Mononuclear cell (primary cell): ENCODE data around the gene SLC23A2. TPM values are rescaled to one million over a fixed set of nuclear protein-coding genes. Genes with fewer than 3 reads are reported as not detected.
"Not testable (repeated sequence)": the region's sequence is repeated elsewhere in the genome, so short reads cannot be mapped to it uniquely, and the experiment has no call there.

Experiments
- H3K27me3 ChIP-seq: 2 replicates; pipeline ENCODE4 v1.6.0; 2011; ENCODE audit warnings: low read length, control low read depth; ENCODE audit not compliant: insufficient read depth
- H3K4me1 ChIP-seq: 2 replicates; pipeline ENCODE4 v1.5.1; 2011; ENCODE audit warnings: mild to moderate bottlenecking, low read length, control low read depth; ENCODE audit not compliant: insufficient read depth
- H3K4me3 ChIP-seq: 2 replicates; pipeline ENCODE4 v1.5.1; 2011; ENCODE audit warnings: mild to moderate bottlenecking, low read length, moderate library complexity
- H3K9me3 ChIP-seq: 2 replicates; pipeline ENCODE4 v1.5.1; 2011; ENCODE audit warnings: low read depth, mild to moderate bottlenecking, control low read depth, low read length
- total RNA-seq: library from RNA; depleted of rRNA; stranded (reverse); fragments of >200 nt; gene quantifications from one replicate; pipeline ENCODE4 v1.2.3, GENCODE V29; 2012

The SLC23A2 gene
- total RNA-seq, 1 donor = 20.9 TPM

- not testable (repeated sequence) for H3K4me3 ChIP-seq, H3K9me3 ChIP-seq, H3K27me3 ChIP-seq
- peaks cover 40% of the 10 kb centered on the region for H3K4me1 ChIP-seq
These were observed 27.1 kb upstream of the SLC23A2 start for GRCh38 chr20:5028258-5029059.

DNA sequence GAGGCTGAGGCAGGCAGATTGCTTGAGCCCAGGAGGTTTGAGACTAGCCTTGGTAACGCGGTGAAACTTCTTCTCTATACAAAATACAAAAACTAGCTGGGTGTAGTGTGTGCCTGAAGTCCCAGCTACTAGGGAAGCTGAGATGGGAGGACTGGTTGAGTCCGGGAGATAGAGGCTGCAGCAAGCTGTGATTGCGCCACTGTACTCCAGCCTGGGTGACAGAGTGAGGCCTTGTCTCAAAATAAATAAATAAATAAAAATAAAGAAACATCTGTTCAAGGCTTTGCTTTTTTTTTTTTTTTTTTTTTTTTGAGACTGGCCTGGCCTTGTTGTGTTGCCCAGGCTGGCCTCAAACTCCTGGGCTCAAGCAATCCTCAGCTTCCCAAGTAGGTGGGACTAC, 23.7 kb upstream of the SLC23A2 start:
- no peaks in the 10 kb centered on the region for H3K27me3 ChIP-seq
- H3K4me1 ChIP-seq = peaks cover 19% of the 10 kb centered on the region
- no peaks in the 10 kb centered on the region for H3K9me3 ChIP-seq
- no peak overlapping the region for H3K4me3 ChIP-seq

- Histone ChIP-seq H3K27me3 (no peaks in the 10 kb centered on the region), H3K4me1 (peaks cover 17% of the 10 kb centered on the region), H3K9me3 (no peaks in the 10 kb centered on the region), H3K4me3 (no peak overlapping the region)
These were observed 22.8 kb upstream of the SLC23A2 start for GRCh38 chr20:5024103-5024502.

GRCh38 chr20:5023171-5023570, 21.9 kb upstream of the SLC23A2 start:
- peaks cover 17% of the 10 kb centered on the region for H3K4me1 ChIP-seq
- not testable (repeated sequence) for H3K9me3 ChIP-seq, H3K27me3 ChIP-seq, H3K4me3 ChIP-seq

DNA sequence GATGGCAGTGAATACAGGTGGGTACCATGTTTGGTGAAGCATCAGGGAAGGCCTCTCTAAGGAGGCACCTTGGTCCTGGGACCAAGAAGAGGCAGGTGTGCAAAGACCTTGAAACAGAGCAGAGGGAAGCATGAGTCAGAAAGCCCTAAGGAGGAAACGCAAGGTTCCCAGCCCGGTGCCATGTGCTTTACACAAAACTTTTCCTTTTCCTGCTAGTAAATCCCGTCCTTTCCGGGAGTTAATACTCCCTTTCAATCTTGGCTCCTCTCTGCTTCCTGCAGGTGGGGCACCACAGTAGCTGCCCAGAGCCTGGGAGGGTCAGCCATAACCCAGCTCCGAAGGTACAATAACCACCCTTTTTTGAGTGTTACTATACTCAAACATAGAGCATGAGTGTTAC, 19.4 kb upstream of the SLC23A2 start:
- Histone ChIP-seq H3K4me3 (no peak overlapping the region), H3K4me1 (peaks cover 17% of the 10 kb centered on the region), H3K27me3 (no peaks in the 10 kb centered on the region), H3K9me3 (no peaks in the 10 kb centered on the region)

DNA sequence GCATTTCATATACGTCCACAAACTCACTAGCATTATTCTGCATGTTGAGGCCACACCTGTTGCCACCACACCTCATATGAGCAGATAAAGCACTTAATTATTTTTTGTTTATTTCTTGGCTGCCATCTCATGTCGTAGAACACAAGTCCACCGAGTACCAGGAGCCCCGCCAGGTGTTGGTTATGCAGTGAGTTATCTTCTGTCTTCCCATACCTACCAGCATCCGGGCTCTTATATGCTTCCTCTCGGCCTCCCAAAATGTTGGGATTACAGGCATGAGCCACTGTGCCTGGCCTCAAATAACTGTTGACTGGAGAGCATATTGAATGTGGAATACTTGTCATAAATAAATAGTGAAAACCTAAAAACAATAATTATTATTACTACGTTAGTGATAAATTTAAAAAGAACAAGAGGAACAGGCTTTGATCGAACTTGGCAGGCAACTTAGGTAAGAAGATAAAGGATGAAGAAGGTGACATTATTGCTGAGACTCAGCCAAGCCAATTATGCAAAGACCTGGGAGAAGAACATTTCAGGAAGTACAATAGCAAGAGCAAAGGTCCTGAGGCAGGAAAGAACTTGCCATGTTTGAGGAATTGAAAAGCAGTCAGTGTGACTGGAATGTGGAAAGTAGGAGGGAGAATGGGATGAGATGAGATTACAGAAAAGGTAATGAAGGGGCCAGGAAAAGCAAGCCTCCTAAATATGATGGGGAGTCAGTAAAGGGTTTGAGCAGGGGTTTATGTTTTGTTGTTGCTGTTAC, 12.6 kb upstream of the SLC23A2 start:
- Histone ChIP-seq H3K27me3 (no peaks in the 10 kb centered on the region), H3K4me3 (no peak overlapping the region), H3K4me1 (peaks cover 14% of the 10 kb centered on the region), H3K9me3 (no peaks in the 10 kb centered on the region)

DNA sequence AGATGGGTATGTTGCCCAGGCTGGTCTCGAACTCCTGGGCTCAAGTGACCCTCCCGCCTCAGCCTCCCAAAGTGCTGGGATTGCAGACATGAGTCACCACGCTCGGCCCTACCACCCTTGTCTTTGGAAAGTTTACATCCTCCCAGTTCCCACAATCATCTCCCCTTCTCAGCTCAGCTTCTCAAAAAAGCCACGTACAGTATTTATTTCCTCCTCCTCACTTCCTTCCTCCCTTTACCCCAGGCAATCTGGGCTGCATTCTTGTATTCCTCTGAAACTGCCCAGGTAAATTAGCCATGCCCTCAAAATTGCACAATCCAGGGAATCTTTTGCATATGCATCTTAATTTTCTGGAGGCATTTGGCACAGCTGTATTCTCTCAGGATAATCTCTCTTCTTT, 7.4 kb upstream of the SLC23A2 start:
- no peak overlapping the region for H3K4me3 ChIP-seq
- peaks cover 25% of the 10 kb centered on the region for H3K4me1 ChIP-seq
- H3K27me3 ChIP-seq = no peaks in the 10 kb centered on the region
- H3K9me3 ChIP-seq = no peaks in the 10 kb centered on the region

- H3K9me3 ChIP-seq = no peaks in the 10 kb centered on the region
- peaks cover 30% of the 10 kb centered on the region for H3K4me1 ChIP-seq
- H3K4me3 ChIP-seq = no peak overlapping the region
- no peaks in the 10 kb centered on the region for H3K27me3 ChIP-seq
These were observed 4.0 kb upstream of the SLC23A2 start for GRCh38 chr20:5005326-5005725.

- H3K4me3 ChIP-seq, H3K27me3 ChIP-seq, H3K9me3 ChIP-seq: not testable (repeated sequence)
- peaks cover 32% of the 10 kb centered on the region for H3K4me1 ChIP-seq
These were observed 3.5 kb upstream of the SLC23A2 start for GRCh38 chr20:5004825-5005224.

GRCh38 chr20:5003626-5004025, 2.3 kb upstream of the SLC23A2 start:
- Histone ChIP-seq H3K9me3 (no peaks in the 10 kb centered on the region), H3K4me1 (peaks cover 35% of the 10 kb centered on the region), H3K27me3 (no peaks in the 10 kb centered on the region), H3K4me3 (no peak overlapping the region)

DNA sequence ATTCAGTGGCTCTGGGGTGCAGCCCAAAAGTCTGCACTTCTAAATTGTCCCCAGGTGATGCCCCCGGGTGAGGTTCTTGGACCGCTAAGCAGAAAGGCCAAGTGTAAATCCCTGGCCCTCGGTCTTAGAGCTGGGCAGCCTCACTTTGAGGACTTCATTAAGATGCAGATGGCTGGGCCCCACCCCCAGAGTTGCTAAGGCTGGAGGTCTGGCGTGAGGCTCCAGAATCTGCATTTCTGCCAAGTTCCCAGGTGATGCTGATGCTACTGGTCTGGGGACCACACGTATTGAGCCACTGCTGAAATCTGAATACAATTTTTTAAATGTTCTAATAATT, 735 bp upstream of the SLC23A2 start:
- H3K9me3 ChIP-seq = no peaks in the 10 kb centered on the region

GRCh38 chr20:5000263-5001173, 792 bp downstream of the SLC23A2 start:
- Histone ChIP-seq H3K9me3 (no peaks in the 10 kb centered on the region), H3K27me3 (no peaks in the 10 kb centered on the region), H3K4me3 (peak overlapping the region; percentile 53)

More for the DNA sequence above, 735 bp upstream of the SLC23A2 start:
- Histone ChIP-seq H3K4me1 (peaks cover 35% of the 10 kb centered on the region), H3K4me3 (peak overlapping the region; percentile 53), H3K27me3 (no peaks in the 10 kb centered on the region)

DNA sequence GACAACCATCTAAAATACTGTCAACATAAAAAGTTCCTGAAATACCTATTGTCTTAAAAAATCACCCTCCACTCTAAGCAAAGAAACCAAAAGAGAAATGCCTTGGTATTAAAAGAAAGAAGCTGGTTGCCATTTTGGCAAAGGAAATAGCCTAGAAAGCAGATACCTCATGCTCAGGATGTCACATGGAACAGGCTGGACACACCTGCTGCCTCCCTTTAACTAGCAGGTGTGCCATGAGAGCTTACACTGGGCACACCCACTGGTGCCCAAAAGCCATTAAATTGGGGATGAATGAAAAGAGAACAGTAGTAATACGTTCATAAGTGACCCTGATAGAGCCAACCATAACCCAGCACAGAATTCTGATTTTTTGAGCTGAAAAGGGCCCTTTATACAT, 1.5 kb downstream of the SLC23A2 start:
- H3K27me3 ChIP-seq = no peaks in the 10 kb centered on the region
- H3K4me1 ChIP-seq = peaks cover 35% of the 10 kb centered on the region
- H3K9me3 ChIP-seq = no peaks in the 10 kb centered on the region
- H3K4me3 ChIP-seq = no peak overlapping the region

More at GRCh38 chr20:5000263-5001173, 792 bp downstream of the SLC23A2 start:
- H3K4me1 ChIP-seq = peaks cover 35% of the 10 kb centered on the region

DNA sequence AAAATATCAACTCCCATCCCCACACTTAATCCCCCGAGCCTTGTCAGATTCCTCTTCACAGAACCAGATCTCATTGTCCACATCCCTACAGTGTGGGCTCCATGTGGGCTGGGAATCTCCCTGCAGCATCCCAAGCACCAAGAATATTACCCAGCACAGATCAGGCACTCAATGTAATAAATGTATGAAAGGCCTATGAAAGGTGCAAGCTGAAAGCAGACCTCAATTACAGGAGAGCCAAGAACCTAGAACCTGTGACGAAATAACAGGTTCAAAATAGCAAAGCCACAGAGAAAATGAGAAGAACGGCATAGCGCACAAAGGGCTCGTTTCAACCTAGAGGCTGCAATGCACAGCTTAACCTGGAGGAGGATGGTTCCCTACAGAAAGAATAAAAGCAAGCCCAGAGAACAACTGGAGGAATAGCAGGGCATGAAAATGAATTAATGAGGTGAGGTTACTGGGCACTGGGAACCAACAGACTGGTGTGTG, 3.1 kb downstream of the SLC23A2 start:
- Histone ChIP-seq H3K4me1 (peaks cover 35% of the 10 kb centered on the region), H3K9me3 (no peaks in the 10 kb centered on the region), H3K4me3 (no peak overlapping the region), H3K27me3 (no peaks in the 10 kb centered on the region)

DNA sequence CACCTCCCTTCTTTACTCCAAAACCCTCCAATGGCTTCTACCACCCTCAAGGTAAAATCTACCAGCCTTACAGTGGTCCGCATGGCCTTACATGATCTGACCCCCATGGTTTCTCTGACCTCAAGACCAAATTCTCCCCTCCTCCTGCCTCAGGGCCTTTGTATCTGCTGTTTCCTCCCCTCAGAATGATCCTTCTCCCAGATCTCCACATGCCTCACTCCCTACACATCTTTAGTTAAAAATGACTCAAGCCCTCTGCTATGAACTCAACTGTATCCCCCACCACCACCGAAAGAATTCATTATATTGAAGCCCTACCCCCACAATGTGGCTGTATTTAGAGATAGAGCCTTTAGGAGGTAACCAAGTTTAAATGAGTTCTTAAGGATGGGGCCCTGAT, 4.1 kb downstream of the SLC23A2 start:
- H3K27me3 ChIP-seq = no peaks in the 10 kb centered on the region
- H3K4me1 ChIP-seq = peaks cover 35% of the 10 kb centered on the region
- H3K9me3 ChIP-seq = no peaks in the 10 kb centered on the region
- no peak overlapping the region for H3K4me3 ChIP-seq
